Measurements from ENCODE around the gene CARMIL3.
"Not testable (repeated sequence)": the region's sequence is repeated elsewhere in the genome, so short reads cannot be mapped to it uniquely, and the experiment has no call there.

GRCh38 chr14:24024939-24025418, 26.8 kb upstream of the CARMIL3 start:
- TF ChIP-seq CTCF (IDR thresholded peaks at IDR 0.05); ZFX (IDR thresholded peaks at IDR 0.05; ENCODE audit: borderline replicate concordance): not testable (repeated sequence)
